GM10266 (cell line): Measurements from ENCODE around the gene SLC6A20.

Experiments used
- DNase-seq: peaks from one replicate; pipeline ENCODE4 v3.0.0; 2012; ENCODE audit errors: extremely low spot score
- TF ChIP-seq, protein P1 (sequence below): IDR thresholded peaks from 2 replicates; pipeline ENCODE4 v1.5.1; 2012; ENCODE audit warnings: mild to moderate bottlenecking, low read depth; ENCODE audit not compliant: control insufficient read depth, insufficient read depth; ENCODE audit errors: missing control alignments

The SLC6A20 gene

DNA sequence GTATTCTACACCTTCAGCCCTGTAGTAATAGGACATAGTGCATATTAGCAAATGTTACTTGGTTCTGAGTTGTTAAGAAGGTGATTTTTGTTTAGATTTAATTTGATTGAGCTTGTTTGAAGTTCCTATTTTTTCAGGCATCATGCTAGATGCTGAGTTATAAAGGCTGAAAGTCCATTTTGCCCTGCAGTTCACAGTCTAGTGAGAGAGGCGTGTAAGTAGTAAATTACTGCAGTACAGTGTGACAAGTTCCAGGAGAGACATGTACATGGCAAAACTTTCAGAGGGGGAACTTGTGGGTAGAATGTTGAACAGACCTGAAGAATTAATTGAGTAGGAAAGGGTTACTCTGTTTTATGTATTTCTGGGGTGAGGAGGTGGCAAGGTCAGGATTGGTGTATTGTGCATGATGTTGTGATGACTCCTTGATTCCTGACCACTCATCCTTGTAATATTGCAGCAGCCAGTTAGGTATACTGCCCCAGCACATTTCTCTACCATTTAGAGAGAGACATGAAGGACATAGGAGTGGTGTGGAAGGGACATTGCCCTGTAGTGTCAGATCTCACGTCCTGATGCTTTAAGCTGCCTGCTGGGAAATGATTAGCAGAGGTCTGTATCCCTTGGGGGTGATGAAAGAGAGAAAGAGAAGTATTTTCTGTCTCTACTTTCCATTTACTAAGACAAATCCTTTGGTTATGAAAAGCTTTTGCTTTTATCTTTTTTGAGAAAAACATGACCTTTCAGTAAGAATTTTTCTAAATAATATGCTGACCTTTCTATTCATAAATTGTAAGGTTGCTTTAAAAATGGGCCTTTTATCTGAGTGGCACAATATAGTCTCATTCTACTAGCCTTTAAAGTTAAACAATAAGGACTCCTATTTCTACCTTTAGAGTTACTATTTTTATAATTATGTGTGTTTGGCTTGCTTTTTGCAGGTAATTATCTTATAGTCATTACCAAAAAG, 90.2 kb downstream of the SLC6A20 start:
- TF ChIP-seq, protein P1, sequence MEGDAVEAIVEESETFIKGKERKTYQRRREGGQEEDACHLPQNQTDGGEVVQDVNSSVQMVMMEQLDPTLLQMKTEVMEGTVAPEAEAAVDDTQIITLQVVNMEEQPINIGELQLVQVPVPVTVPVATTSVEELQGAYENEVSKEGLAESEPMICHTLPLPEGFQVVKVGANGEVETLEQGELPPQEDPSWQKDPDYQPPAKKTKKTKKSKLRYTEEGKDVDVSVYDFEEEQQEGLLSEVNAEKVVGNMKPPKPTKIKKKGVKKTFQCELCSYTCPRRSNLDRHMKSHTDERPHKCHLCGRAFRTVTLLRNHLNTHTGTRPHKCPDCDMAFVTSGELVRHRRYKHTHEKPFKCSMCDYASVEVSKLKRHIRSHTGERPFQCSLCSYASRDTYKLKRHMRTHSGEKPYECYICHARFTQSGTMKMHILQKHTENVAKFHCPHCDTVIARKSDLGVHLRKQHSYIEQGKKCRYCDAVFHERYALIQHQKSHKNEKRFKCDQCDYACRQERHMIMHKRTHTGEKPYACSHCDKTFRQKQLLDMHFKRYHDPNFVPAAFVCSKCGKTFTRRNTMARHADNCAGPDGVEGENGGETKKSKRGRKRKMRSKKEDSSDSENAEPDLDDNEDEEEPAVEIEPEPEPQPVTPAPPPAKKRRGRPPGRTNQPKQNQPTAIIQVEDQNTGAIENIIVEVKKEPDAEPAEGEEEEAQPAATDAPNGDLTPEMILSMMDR = no peak

More for the DNA sequence above, 90.2 kb downstream of the SLC6A20 start:
- DNase-seq = no peak
